CD4-positive, alpha-beta T cell (primary cell): ENCODE measurements around the gene LRRC8D. TPM values are rescaled to one million over a fixed set of nuclear protein-coding genes. Genes with fewer than 3 reads are reported as not detected.
"Not testable (repeated sequence)": the region's sequence is repeated elsewhere in the genome, so short reads cannot be mapped to it uniquely, and the experiment has no call there.

Source experiments
- ATAC-seq: fragments of 200-7000 bp; cut with Tn5 transposase; one replicate; pipeline ENCODE4 v1.10.0; 2022; ENCODE audit warnings: mild to moderate bottlenecking; ENCODE audit not compliant: poor library complexity
- CTCF ChIA-PET: fragments of 350-600 bp; sonication (Branson Sonifier 250); formaldehyde crosslinking; loops from one replicate; lab custom pipeline; 2021; ENCODE audit warnings: antibody characterized with exemption, inconsistent platforms; lab: Charles Lee
- POLR2A ChIA-PET: fragments of 350-600 bp; sonication (Branson Sonifier 250); formaldehyde crosslinking; loops from one replicate; lab custom pipeline; 2021; ENCODE audit warnings: antibody characterized with exemption, inconsistent platforms; lab: Charles Lee
- DNase-seq, 14 experiments: peaks; one replicate each; pipeline ENCODE4 v3.0.0-alpha.2; 2013 to 2020; ENCODE audit warnings: mixed read lengths in 2 of 14
- H3K27ac ChIP-seq, 2 donors: one replicate each; pipeline versions ENCODE4 v1.5.1 to v1.7.0; 2013; ENCODE audit warnings: low read length in 2 of 2, low read depth in 1 of 2, mild to moderate bottlenecking in 1 of 2
- H3K27me3 ChIP-seq, 2 experiments: 1 replicate in 1 of 2; 2 replicates in 1 of 2; pipeline versions ENCODE4 v1.6.1 to v1.7.0; 2013; ENCODE audit warnings: low read length in 2 of 2, control low read depth in 1 of 2, mild to moderate bottlenecking in 1 of 2, moderate library complexity in 1 of 2; ENCODE audit not compliant: insufficient read depth in 2 of 2, control insufficient read depth in 1 of 2
- H3K36me3 ChIP-seq: one replicate; pipeline ENCODE4 v1.6.1; 2013; ENCODE audit warnings: low read length, control low read depth; ENCODE audit not compliant: insufficient read depth
- H3K4me1 ChIP-seq: one replicate; pipeline ENCODE4 v1.6.1; 2013; ENCODE audit warnings: low read length, control low read depth; ENCODE audit not compliant: insufficient read depth
- H3K4me3 ChIP-seq: one replicate; pipeline ENCODE4 v1.5.1; 2013; ENCODE audit warnings: mild to moderate bottlenecking, low read length, moderate library complexity
- H3K9me3 ChIP-seq, 2 experiments: 1 replicate in 1 of 2; 2 replicates in 1 of 2; pipeline versions ENCODE4 v1.6.1 to v1.7.0; 2013; ENCODE audit warnings: low read length in 2 of 2, mild to moderate bottlenecking in 2 of 2, control low read depth in 1 of 2, moderate library complexity in 1 of 2; ENCODE audit not compliant: control insufficient read depth in 1 of 2, insufficient read depth in 1 of 2
- H3K27ac Mint-ChIP-seq: one replicate; pipeline ENCODE4 v1.8.0; 2020; ENCODE audit warnings: mixed read lengths
- H3K27me3 Mint-ChIP-seq: one replicate; pipeline ENCODE4 v1.8.0; 2021; ENCODE audit warnings: mixed read lengths
- H3K36me3 Mint-ChIP-seq: one replicate; pipeline ENCODE4 v1.8.0; 2021; ENCODE audit warnings: low read depth, mixed read lengths
- H3K4me1 Mint-ChIP-seq: one replicate; pipeline ENCODE4 v1.8.0; 2021; ENCODE audit warnings: low read depth, mixed read lengths
- H3K4me3 Mint-ChIP-seq: one replicate; pipeline ENCODE4 v1.8.0; 2020; ENCODE audit warnings: mild to moderate bottlenecking, mixed read lengths
- H3K9me3 Mint-ChIP-seq: one replicate; pipeline ENCODE4 v1.8.0; 2020; ENCODE audit warnings: mixed read lengths
- CTCF ChIP-seq: fragments of 200-600 bp; IDR thresholded peaks from one replicate; pipeline ENCODE4 v1.8.0; 2022; ENCODE audit warnings: antibody characterized with exemption, mild to moderate bottlenecking
- intact Hi-C, 2 experiments: fragments of 100-400 bp; cut with DNase I in 1 of 2; cut with micrococcal nuclease in 1 of 2; formaldehyde crosslinking; loops; one replicate each; pipeline versions ENCODE4 v1.15.1 to v1.9.0; 2023 to 2025; cut with DNase I, micrococcal nuclease
- total RNA-seq, 174 experiments: library from RNA in 2 of 174; stranded (reverse) in 2 of 174; gene quantifications; one replicate each; pipeline ENCODE4 v1.2.3 and lab custom pipeline; 2021 to 2026

The LRRC8D gene
- total RNA-seq, 2 experiments from 2014 or later = 15.5 to 18.2 TPM

GRCh38 chr1:89919174-89919573, 98.3 kb downstream of the LRRC8D start:
- Histone ChIP-seq H3K27me3 (no peaks in the 10 kb centered on the region), H3K9me3 (peaks cover 0 to 4% of the 10 kb centered on the region in 2 experiments), H3K4me3 (no peak overlapping the region), H3K36me3 (peaks cover 12% of the 10 kb centered on the region), H3K4me1 (no peaks in the 10 kb centered on the region), H3K27ac (no peak overlapping the region)
- H3K4me3 Mint-ChIP-seq = no peak overlapping the region
- H3K36me3 Mint-ChIP-seq = peaks cover 46% of the 10 kb centered on the region
- peaks cover 17% of the 10 kb centered on the region for H3K4me1 Mint-ChIP-seq
- peaks cover 8% of the 10 kb centered on the region for H3K9me3 Mint-ChIP-seq
- no peak for DNase-seq
- ChIA-PET CTCF (interaction anchor here (0.6 to 4.2 kb wide), 2 partner anchors 24 to 76 kb away, joined by 3 to 13 read pairs; no protein-coding TSS in a partner anchor), POLR2A (interaction anchor here (0.8 kb wide), 1 partner anchor 76 kb away, joined by 4 read pairs; no protein-coding TSS in a partner anchor)
- H3K27ac Mint-ChIP-seq = no peak overlapping the region
- TF ChIP-seq CTCF = no peak
- H3K27me3 Mint-ChIP-seq = no peaks in the 10 kb centered on the region
- intact Hi-C loops = no loop called here
- no peak for ATAC-seq

- no peaks in the 10 kb centered on the region for H3K4me1 ChIP-seq
- DNase-seq = no peak
- H3K36me3 Mint-ChIP-seq = peaks cover 62% of the 10 kb centered on the region
- no peak overlapping the region for H3K27ac ChIP-seq
- peaks cover 0 to 4% of the 10 kb centered on the region in 2 experiments for H3K9me3 ChIP-seq
- H3K9me3 Mint-ChIP-seq = peaks cover 8% of the 10 kb centered on the region
- no peaks in the 10 kb centered on the region for H3K27me3 ChIP-seq
- H3K36me3 ChIP-seq = peaks cover 20% of the 10 kb centered on the region
- ChIA-PET POLR2A (no interaction called here), CTCF (interaction anchor here (1.2 kb wide), 1 partner anchor 13 kb away, joined by 3 read pairs; no protein-coding TSS in a partner anchor)
- no peak overlapping the region for H3K4me3 Mint-ChIP-seq
- ATAC-seq = no peak
- TF ChIP-seq CTCF = no peak
- no peak overlapping the region for H3K4me3 ChIP-seq
- no peak overlapping the region for H3K27ac Mint-ChIP-seq
- intact Hi-C loops = no loop called here
- peaks cover 13% of the 10 kb centered on the region for H3K4me1 Mint-ChIP-seq
- no peaks in the 10 kb centered on the region for H3K27me3 Mint-ChIP-seq
Observed at GRCh38 chr1:89922911-89923310, 102.1 kb downstream of the LRRC8D start.

- intact Hi-C loops = no loop called here
- ATAC-seq = no peak
- Histone ChIP-seq H3K9me3 (peaks cover 0 to 4% of the 10 kb centered on the region in 2 experiments), H3K27ac (no peak overlapping the region), H3K36me3 (peaks cover 21% of the 10 kb centered on the region), H3K4me1 (no peaks in the 10 kb centered on the region), H3K27me3 (no peaks in the 10 kb centered on the region), H3K4me3 (no peak overlapping the region)
- DNase-seq = no peak
- no peak overlapping the region for H3K4me3 Mint-ChIP-seq
- TF ChIP-seq CTCF = no peak
- H3K36me3 Mint-ChIP-seq = peaks cover 63% of the 10 kb centered on the region
- peaks cover 8% of the 10 kb centered on the region for H3K9me3 Mint-ChIP-seq
- no peak overlapping the region for H3K27ac Mint-ChIP-seq
- ChIA-PET CTCF (no interaction called here), POLR2A (no interaction called here)
- H3K4me1 Mint-ChIP-seq = peaks cover 12% of the 10 kb centered on the region
- H3K27me3 Mint-ChIP-seq = no peaks in the 10 kb centered on the region
Observed at GRCh38 chr1:89923517-89923916, 102.7 kb downstream of the LRRC8D start.

GRCh38 chr1:89924075-89924474, 103.2 kb downstream of the LRRC8D start:
- H3K4me1 ChIP-seq, intact Hi-C loops, H3K27ac Mint-ChIP-seq, H3K9me3 ChIP-seq, H3K27me3 Mint-ChIP-seq, ATAC-seq, H3K27ac ChIP-seq, H3K4me3 Mint-ChIP-seq, POLR2A ChIA-PET, H3K9me3 Mint-ChIP-seq, DNase-seq, H3K27me3 ChIP-seq, CTCF ChIA-PET, H3K4me3 ChIP-seq: not testable (repeated sequence)
- Mint-ChIP-seq H3K36me3 (peaks cover 60% of the 10 kb centered on the region), H3K4me1 (peaks cover 12% of the 10 kb centered on the region)
- peaks cover 23% of the 10 kb centered on the region for H3K36me3 ChIP-seq
